Mesenchymal stem cell (in vitro differentiated cells and primary cell): ENCODE results near the gene LCLAT1.

ENCODE experiments used
- DNase-seq: peaks from one replicate; pipeline ENCODE4 v3.0.0-alpha.2; 2013
- H2AFZ ChIP-seq: one replicate; pipeline ENCODE4 v1.6.1; 2013; ENCODE audit warnings: low read depth, mild to moderate bottlenecking, control low read depth, inconsistent platforms, low read length, moderate library complexity
- H2AK5ac ChIP-seq: 2 replicates; pipeline ENCODE4 v1.6.1; 2013; ENCODE audit warnings: low read length, moderate library complexity, mild to moderate bottlenecking, inconsistent platforms; ENCODE audit not compliant: severe bottlenecking
- H2BK120ac ChIP-seq: one replicate; pipeline ENCODE4 v1.6.1; 2013; ENCODE audit warnings: low read depth, mild to moderate bottlenecking, inconsistent platforms, low read length, moderate library complexity
- H2BK12ac ChIP-seq, 2 experiments: one replicate each; pipeline ENCODE4 v1.6.1; 2013; ENCODE audit warnings: inconsistent platforms in 2 of 2, low read length in 2 of 2, mild to moderate bottlenecking in 2 of 2, moderate library complexity in 2 of 2, control low read depth in 1 of 2
- H2BK15ac ChIP-seq: one replicate; pipeline ENCODE4 v1.6.1; 2013; ENCODE audit warnings: mild to moderate bottlenecking, low read depth, inconsistent platforms; ENCODE audit not compliant: poor library complexity, severe bottlenecking
- H2BK5ac ChIP-seq: 2 replicates; pipeline ENCODE4 v1.6.1; 2013; ENCODE audit warnings: low read depth, mild to moderate bottlenecking, low read length, control low read depth, inconsistent platforms; ENCODE audit not compliant: poor library complexity, severe bottlenecking
- H3K14ac ChIP-seq, 2 experiments: one replicate each; pipeline ENCODE4 v1.6.1; 2013; ENCODE audit warnings: inconsistent platforms in 2 of 2, low read length in 2 of 2, control low read depth in 1 of 2, mild to moderate bottlenecking in 1 of 2, moderate library complexity in 1 of 2
- H3K18ac ChIP-seq, 2 experiments: one replicate each; pipeline ENCODE4 v1.6.1; 2013; ENCODE audit warnings: inconsistent platforms in 2 of 2, low read length in 2 of 2, control low read depth in 1 of 2, low read depth in 1 of 2, mild to moderate bottlenecking in 1 of 2
- H3K23ac ChIP-seq, 2 experiments: one replicate each; pipeline ENCODE4 v1.6.1; 2013; ENCODE audit warnings: inconsistent platforms in 2 of 2, low read length in 2 of 2, mild to moderate bottlenecking in 2 of 2, moderate library complexity in 2 of 2, control low read depth in 1 of 2
- H3K27ac ChIP-seq: 2 replicates; pipeline ENCODE4 v1.5.1; 2013; ENCODE audit warnings: mild to moderate bottlenecking, moderate library complexity, low read length, control low read depth, inconsistent platforms; ENCODE audit not compliant: poor library complexity, severe bottlenecking
- H3K27me3 ChIP-seq, 2 experiments: 2 replicates each; pipeline versions ENCODE4 v1.6.1 to v1.7.0; 2013; ENCODE audit warnings: low read length in 2 of 2, mild to moderate bottlenecking in 2 of 2, moderate library complexity in 2 of 2, control low read depth in 1 of 2, inconsistent platforms in 1 of 2; ENCODE audit not compliant: control insufficient read depth in 1 of 2, insufficient read depth in 1 of 2
- H3K36me3 ChIP-seq, 2 experiments: 2 replicates each; pipeline versions ENCODE4 v1.6.1 to v1.7.0; 2013; ENCODE audit warnings: low read length in 2 of 2, control low read depth in 1 of 2, inconsistent platforms in 1 of 2, low read depth in 1 of 2, mild to moderate bottlenecking in 1 of 2; ENCODE audit not compliant: insufficient read depth in 2 of 2, control insufficient read depth in 1 of 2
- H3K4ac ChIP-seq, 2 experiments: one replicate each; pipeline ENCODE4 v1.6.1; 2013; ENCODE audit warnings: inconsistent platforms in 2 of 2, low read length in 2 of 2, mild to moderate bottlenecking in 2 of 2, moderate library complexity in 2 of 2, control low read depth in 1 of 2, low read depth in 1 of 2
- H3K4me1 ChIP-seq: 2 replicates; pipeline ENCODE4 v1.6.1; 2013; ENCODE audit warnings: low read depth, low read length, control low read depth; ENCODE audit not compliant: control insufficient read depth, insufficient read depth
- H3K4me2 ChIP-seq: 2 replicates; pipeline ENCODE4 v1.6.1; 2013; ENCODE audit warnings: low read length, mild to moderate bottlenecking, inconsistent platforms; ENCODE audit not compliant: poor library complexity, severe bottlenecking
- H3K4me3 ChIP-seq, 2 experiments: 2 replicates each; pipeline versions ENCODE4 v1.5.1 to v1.7.0; 2013; ENCODE audit warnings: low read length in 2 of 2, mild to moderate bottlenecking in 2 of 2, control low read depth in 1 of 2, low read depth in 1 of 2; ENCODE audit not compliant: insufficient read depth in 1 of 2
- H3K79me1 ChIP-seq: replicated peaks from 2 replicates; pipeline ENCODE4 v1.6.1; 2013; ENCODE audit warnings: mild to moderate bottlenecking, control low read depth, low read length, inconsistent platforms; ENCODE audit not compliant: poor library complexity, severe bottlenecking
- H3K9ac ChIP-seq: 2 replicates; pipeline ENCODE4 v1.7.0; 2013; ENCODE audit warnings: mild to moderate bottlenecking, low read length, moderate library complexity
- H3K9me3 ChIP-seq: 2 replicates; pipeline ENCODE4 v1.7.0; 2013; ENCODE audit warnings: mild to moderate bottlenecking, low read length; ENCODE audit not compliant: control insufficient read depth
- H4K8ac ChIP-seq: one replicate; pipeline ENCODE4 v1.6.1; 2013; ENCODE audit warnings: inconsistent platforms, mild to moderate bottlenecking, low read length, moderate library complexity
- H4K91ac ChIP-seq: one replicate; pipeline ENCODE4 v1.6.1; 2013; ENCODE audit warnings: mild to moderate bottlenecking, low read length, inconsistent platforms
- WGBS: methylation state at CpG from one replicate; pipeline ENCODE4 v1.1.7; 2013; ENCODE audit warnings: mixed read lengths; 5-methylcytosine and 5-hydroxymethylcytosine counted together

The LCLAT1 gene

GRCh38 chr2:30499681-30500080, 52.6 kb downstream of the LCLAT1 start:
- no peak overlapping the region for H3K4me2 ChIP-seq
- no peak overlapping the region for H2AK5ac ChIP-seq
- no peaks in the 10 kb centered on the region for H3K36me3 ChIP-seq

GRCh38 chr2:30500699-30501098, 53.7 kb downstream of the LCLAT1 start:
- Histone ChIP-seq H3K23ac (no peak overlapping the region), H4K8ac (no peak overlapping the region), H2BK15ac (no peak overlapping the region), H3K4me1 (peaks cover 1% of the 10 kb centered on the region), H2AK5ac (no peak overlapping the region), H2BK12ac (no peak overlapping the region), H3K9me3 (peaks cover 12% of the 10 kb centered on the region), H3K27me3 (no peaks in the 10 kb centered on the region), H3K4ac (no peak overlapping the region), H3K36me3 (no peaks in the 10 kb centered on the region), H3K4me2 (no peak overlapping the region), H3K79me1 (peaks cover 19% of the 10 kb centered on the region), H4K91ac (no peak overlapping the region), H3K27ac (no peak overlapping the region), H3K9ac (no peak overlapping the region), H3K18ac (no peak overlapping the region), H2BK5ac (no peak overlapping the region), H3K4me3 (no peak overlapping the region), H3K14ac (no peak overlapping the region), H2AFZ (no peak overlapping the region), H2BK120ac (no peak overlapping the region)
- WGBS: over 99% methylated on average over 3 of the region's 6 CpGs
- no peak for DNase-seq

More at GRCh38 chr2:30499681-30500080, 52.6 kb downstream of the LCLAT1 start:
- Histone ChIP-seq H4K8ac (no peak overlapping the region), H3K27me3 (no peaks in the 10 kb centered on the region), H3K4me3 (no peak overlapping the region), H2BK5ac (no peak overlapping the region), H3K9ac (no peak overlapping the region), H2AFZ (no peak overlapping the region), H4K91ac (no peak overlapping the region), H3K23ac (no peak overlapping the region), H3K18ac (no peak overlapping the region), H3K27ac (no peak overlapping the region), H3K4ac (no peak overlapping the region), H2BK12ac (no peak overlapping the region), H3K14ac (no peak overlapping the region), H2BK120ac (no peak overlapping the region), H2BK15ac (no peak overlapping the region), H3K4me1 (peaks cover 1% of the 10 kb centered on the region), H3K9me3 (peaks cover 12% of the 10 kb centered on the region), H3K79me1 (peaks cover 21% of the 10 kb centered on the region)
- DNase-seq: no peak

GRCh38 chr2:30502310-30502709, 55.3 kb downstream of the LCLAT1 start:
- DNase-seq: no peak
- no peak overlapping the region for H2BK15ac ChIP-seq
- no peak overlapping the region for H2BK5ac ChIP-seq

GRCh38 chr2:30503007-30503694, 56.1 kb downstream of the LCLAT1 start:
- H3K14ac ChIP-seq: no peak overlapping the region
- no peak overlapping the region for H3K27ac ChIP-seq
- no peak overlapping the region for H3K4me2 ChIP-seq
- no peaks in the 10 kb centered on the region for H3K27me3 ChIP-seq
- no peak overlapping the region for H2BK15ac ChIP-seq
- H3K9ac ChIP-seq: no peak overlapping the region
- no peaks in the 10 kb centered on the region for H3K4me1 ChIP-seq
- no peak overlapping the region for H2AFZ ChIP-seq
- H3K9me3 ChIP-seq: peaks cover 7% of the 10 kb centered on the region
- H2BK12ac ChIP-seq: no peak overlapping the region
- no peak overlapping the region for H3K4ac ChIP-seq
- no peak overlapping the region for H4K91ac ChIP-seq
- H2AK5ac ChIP-seq: no peak overlapping the region
- H3K18ac ChIP-seq: no peak overlapping the region
- H3K36me3 ChIP-seq: no peaks in the 10 kb centered on the region
- DNase-seq: peak; percentile 18
- H2BK5ac ChIP-seq: no peak overlapping the region
- H3K4me3 ChIP-seq: no peak overlapping the region
- peaks cover 16% of the 10 kb centered on the region for H3K79me1 ChIP-seq
- no peak overlapping the region for H2BK120ac ChIP-seq
- H4K8ac ChIP-seq: no peak overlapping the region
- 90% methylated on average over 2 of the region's 2 CpGs for WGBS
- H3K23ac ChIP-seq: no peak overlapping the region

More at GRCh38 chr2:30502310-30502709, 55.3 kb downstream of the LCLAT1 start:
- Histone ChIP-seq H3K36me3 (no peaks in the 10 kb centered on the region), H2AFZ (no peak overlapping the region), H3K27ac (no peak overlapping the region), H2BK120ac (no peak overlapping the region), H3K14ac (no peak overlapping the region), H3K18ac (no peak overlapping the region), H2BK12ac (no peak overlapping the region), H3K27me3 (no peaks in the 10 kb centered on the region), H3K4me1 (no peaks in the 10 kb centered on the region), H4K8ac (no peak overlapping the region), H3K9me3 (peaks cover 12% of the 10 kb centered on the region), H3K9ac (no peak overlapping the region), H3K4me2 (no peak overlapping the region), H2AK5ac (no peak overlapping the region), H3K79me1 (peaks cover 13% of the 10 kb centered on the region), H3K23ac (no peak overlapping the region), H4K91ac (no peak overlapping the region), H3K4me3 (no peak overlapping the region), H3K4ac (no peak overlapping the region)
